GM21528 (cell line): ENCODE measurements around the gene MYH15.

Experiments used
- ATAC-seq: cut with Tn5 transposase; IDR thresholded peaks from one replicate; pipeline ENCODE4 v1.9.1; 2021; ENCODE audit warnings: mild to moderate bottlenecking, moderate library complexity; ENCODE audit not compliant: unreplicated experiment, low FRiP score

Gene MYH15

DNA sequence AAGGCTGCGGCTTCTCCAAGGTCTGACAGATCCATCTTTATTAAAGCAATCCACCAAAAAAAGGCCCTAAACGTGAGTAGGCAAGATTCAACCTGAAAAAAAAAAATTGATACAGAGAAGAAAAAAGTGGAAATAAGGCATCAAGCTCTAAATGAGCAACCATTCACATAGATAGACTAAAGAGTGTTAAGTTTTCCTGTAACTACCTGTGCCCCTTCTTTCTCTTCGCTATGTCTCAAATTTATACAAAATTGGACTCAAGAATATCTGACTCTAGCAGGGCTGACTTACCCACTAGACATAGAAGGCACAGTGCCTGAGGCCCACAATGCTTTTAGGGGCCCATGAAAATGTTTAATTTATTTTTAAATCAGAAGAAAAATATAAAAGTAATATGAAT is at the start of gene MYH15:
Gene MYH15, minus strand, starts transcription at position 101 of the 400 bp plus-strand sequence. Its CDS starts 66 bp downstream, at position 35.
- ATAC-seq: no peak

DNA sequence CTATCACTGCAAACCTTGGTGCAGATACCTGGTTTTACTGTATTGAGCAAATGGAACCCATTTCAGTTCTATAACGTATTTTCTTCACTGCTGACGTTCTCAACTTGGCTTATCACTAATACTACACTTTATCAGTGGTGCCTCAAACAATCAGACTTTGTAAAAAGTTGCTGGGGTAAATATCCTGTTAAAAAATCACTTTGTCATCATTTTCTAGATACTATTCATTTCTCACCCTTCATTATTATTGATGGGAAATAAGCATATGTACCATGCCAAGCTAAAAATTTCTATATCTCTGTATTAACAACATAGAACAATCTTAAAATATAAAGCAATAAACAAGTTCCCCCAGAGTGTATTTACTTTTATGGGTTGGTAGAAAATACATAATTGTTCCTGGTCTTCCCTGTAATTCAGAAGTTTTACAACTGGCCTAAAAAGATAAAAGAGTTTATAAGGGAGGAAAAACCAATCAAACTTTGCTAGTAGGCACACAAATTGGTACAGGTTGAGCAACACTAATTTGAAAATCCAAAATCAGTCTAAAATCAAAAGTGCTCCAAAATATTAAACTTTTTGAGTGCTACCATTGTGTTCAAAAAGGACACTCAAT is 45.7 kb upstream of the MYH15 start:
- ATAC-seq: no peak

DNA sequence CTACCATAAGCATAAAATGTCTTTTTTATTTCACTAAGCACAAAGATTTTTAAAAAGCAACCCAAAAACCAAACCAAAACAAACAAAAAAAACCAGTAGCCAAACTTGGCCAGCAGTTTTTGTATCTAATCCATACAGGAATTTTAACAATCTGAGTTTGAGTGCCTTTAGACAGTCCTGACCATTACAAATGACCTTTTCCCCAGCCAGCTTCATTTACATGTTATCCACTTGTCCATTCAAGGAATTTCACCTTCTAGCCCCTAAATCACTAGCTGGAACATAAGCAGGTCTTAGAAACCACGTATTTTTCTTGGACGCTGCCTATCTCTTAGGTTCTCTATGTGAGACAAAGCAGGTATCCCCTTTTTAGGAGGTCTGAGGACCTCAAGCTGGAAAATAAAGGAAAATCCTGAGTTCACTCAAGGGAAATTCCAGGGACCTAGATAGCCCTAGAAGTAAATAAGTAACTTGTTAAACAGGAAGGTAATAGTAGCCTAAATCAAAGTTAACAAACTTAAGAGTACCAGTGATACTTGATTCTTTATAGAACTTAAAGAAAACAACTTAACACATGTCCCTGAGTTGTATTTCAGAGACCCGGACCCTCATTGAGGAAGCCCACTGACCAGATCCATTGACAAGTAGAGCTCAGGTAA is 44.6 kb upstream of the MYH15 start:
- ATAC-seq: no peak

DNA sequence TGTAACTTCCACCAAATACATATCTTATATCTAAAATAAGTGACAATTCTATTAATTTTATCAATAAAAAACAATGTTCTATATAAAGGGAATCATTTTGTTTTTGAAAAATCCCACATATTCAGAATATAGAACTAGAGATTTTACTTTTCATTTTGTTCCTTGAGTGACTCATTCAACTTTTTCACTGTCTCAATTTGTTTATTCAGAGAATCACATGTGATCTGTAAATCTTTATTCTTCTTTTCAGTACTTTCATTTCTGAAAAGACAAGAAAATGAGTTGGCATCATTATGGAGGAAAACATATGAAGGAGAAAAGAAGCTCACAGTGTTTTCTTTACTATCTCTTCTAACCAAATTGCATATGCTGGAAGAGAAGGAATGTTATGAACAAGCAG is 43.8 kb upstream of the MYH15 start:
- no peak for ATAC-seq

DNA sequence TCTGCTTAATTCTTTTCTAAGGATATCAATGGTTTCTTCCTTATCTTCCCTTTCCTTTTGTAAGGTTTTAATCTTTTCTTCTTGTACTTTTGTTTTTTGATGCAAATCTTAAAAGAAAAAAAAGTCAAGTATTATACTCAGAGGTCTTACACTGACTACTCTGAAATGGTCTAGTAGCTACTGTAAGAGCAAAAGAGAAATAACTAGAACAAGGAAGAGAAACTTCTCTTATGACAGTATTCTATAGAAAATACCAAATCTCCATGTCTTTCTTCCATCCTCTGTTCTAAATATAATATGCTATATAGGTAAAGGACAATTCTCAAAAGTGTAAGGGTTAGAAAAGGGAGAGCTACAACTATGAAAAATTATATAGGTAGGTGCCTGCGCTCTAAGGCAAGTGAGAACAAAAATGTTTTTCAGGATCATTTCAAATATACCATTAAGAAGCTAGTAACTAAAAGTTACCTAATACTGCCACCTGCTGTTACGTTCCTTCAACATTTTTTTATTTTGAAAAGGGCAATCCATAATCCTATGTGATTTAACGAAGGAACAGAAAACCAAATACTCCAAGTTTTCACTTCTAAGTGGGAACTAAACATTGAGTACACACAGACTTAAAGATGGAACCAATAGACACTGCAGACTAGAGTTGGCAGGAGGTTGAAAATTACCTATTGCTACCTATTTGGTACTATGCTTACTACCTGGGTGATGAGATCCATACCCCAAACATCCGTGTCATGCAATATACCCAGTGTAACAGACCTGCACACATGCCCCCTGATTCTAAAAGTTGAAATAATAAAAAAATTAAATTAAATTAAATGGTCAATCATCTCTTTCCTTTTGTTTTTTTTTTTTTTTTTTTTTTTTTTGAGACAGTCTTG is 42.1 kb upstream of the MYH15 start:
- no peak for ATAC-seq

DNA sequence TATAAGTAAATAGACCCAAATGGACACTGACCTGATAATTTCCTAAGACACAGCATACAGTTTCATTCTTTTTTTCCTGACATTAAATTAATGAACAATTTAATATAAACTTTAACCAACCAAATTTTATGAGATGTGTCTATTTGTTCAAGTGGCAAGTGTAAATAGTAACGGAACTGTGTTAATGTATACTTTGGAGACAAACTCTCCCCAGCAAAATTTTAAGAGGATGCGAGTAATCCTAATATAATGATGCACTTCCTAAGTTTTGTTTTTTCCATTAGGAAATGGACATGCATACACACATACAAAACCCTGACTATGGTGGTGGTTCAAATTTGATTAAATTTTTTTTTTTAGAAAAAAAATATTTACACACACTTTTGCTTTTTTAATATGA is 38.5 kb upstream of the MYH15 start:
- no peak for ATAC-seq

DNA sequence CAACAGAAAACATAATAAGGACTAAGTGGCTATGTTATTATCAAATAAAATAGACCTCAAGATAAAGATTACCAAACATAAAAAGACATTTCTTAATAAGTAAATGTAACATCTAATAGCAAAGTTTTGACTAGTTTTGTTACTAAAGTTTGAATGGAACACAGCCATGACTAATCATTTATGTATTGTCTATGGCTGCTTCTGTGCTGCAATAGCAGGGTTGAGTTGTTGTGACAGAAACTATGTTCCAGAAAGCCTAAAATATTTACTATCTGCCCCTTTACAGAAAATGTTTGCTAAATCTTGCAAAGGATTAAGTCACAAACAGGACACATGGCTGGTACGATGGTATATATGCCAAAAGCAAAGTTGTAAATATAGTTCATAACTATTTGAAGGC is 37.9 kb upstream of the MYH15 start:
- no peak for ATAC-seq

DNA sequence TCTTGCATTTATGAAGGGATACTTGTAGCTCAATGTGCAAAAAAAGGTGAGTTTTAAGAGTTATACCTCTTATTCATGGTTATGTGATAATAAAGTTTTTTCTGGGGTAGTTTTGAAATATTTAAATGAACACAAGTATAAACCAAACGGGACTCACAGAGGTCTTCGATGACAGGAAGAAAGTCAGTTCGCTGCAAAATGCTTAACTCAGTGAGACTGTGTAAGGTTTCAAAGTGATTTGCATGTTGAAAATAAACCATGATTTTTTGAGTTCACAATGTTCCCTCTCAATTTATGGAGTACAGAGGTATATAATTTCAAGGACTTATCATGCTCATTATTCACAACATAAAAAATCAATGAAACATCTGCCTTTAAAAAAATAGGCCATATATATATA is 36.3 kb upstream of the MYH15 start:
- ATAC-seq: peak; percentile 62

DNA sequence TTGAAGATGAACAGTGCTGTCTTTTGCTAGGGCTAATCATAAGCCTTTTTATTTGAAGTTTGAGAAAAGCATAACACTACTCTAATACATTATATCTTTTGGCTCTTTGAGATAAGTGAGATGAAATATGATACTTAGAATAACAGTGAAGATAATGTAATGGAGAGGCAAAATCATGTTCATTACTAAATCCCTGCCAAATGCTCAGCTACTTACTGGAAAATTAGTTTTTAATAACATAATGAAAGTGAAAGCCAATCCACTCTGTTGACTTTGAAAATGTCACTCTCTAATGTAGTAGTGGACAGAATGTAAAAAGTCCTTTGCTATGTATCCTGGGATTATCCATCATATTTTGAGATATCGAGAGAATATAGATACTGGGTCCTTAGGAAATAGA is 35.9 kb upstream of the MYH15 start:
- no peak for ATAC-seq

DNA sequence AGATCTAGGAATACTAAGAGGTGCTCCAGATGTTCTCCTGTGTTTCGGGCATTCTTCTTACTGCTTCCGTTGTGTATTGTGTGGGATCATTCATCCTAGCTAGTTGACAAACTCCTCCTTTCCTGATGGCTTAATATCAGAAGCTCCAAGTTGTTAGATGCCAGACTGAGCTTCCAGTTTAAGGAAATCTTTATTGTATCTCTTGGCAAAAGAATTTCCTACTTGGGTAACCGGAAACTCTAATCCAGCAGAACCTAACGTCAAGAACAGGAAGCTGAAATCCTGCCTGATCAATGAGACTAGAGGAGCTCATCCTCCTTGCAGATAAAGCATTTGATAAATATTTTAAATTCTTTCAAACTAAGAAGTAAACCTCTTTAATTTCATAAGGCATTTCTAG is 27.7 kb upstream of the MYH15 start:
- ATAC-seq: no peak

DNA sequence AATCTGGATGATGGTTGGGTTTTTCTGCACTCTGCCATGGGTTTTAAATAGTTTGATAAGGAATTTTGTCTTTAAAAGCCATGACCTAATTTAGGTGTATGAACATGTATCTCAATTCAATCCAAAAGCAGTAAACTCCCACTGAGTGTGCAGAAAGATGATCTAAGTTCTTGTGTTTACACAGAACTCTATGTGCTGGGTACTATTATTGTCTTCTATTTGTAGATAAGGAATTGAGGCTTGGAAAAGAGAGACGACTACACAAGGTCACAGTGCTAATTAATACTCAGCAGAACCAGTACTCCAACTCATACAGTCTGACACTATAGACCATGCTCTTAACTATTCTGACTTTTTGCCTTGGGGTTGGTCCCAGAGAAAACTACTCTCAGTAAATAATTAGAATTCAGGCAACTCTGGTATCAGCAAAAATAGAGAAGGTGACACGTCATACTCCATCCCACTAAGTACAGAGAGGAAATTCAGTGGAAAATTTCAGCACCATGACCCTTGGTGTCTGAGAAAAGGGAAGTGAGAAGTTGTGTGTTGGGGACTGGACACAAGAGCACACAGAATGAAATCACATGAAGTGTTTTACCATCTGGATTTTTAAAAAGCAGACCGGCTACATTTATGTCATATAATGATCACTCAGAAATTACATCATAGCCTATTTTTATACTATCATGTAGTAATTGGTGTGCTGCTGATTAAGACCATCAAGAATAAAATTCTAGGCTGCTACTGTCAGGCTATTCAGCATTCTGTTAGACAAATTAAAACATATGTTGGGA is 18.3 kb upstream of the MYH15 start:
- peak; percentile 94 for ATAC-seq

DNA sequence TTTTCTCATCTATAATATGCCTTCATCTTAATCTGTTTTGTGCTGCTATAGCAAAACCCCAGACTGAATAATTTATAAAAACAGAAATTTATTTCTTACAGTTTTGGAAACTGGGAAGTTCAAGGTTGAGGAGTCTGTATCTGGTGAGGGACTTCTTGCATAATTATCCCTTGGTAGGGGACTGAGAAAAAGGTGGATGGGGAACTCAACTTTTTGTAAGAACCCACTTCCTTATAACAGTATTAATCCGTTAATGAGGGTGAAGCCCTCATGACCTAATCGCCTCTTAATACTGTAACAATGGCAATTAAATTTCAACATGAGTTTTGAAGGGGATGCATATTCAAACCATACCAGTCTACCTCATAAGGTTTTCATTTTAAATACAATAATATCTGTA is 17.4 kb upstream of the MYH15 start:
- ATAC-seq: no peak

DNA sequence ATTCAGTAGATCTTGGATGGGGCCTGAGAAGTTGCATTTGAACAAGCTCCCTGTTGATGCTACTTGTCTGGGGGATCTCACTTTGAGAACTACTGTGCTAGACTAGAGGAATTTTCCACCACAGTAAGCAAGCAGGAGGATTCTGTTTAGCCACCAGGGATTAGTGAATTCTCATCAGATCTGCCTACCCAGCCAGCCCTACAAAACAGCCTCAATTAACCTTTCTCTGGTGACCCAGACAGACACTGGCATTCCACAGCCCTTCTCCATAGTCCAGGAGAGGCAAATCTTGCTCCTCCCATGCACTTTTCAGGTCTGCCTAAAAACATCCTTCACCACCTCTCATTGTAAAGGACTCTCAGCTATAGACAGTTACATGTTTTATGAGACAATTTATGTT is 16.7 kb upstream of the MYH15 start:
- no peak for ATAC-seq

DNA sequence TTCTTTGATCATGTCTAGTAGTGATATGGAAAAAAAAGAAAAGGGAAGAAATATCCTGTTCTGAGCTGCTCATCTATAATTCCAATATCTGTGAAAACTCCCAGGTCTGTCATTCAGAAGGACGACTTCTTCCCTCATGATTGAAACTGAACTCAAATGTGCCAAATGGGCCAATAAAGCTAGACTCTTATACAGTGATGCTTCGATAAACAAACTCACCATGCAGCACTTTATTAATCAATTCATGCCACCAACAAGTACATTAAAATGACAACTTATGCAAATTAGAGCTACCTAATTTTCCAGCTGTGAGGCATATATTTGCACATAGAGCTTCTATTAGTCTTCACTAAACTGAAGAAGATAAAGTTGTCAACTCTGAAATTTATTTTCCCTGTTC is 15.6 kb upstream of the MYH15 start:
- ATAC-seq: no peak

DNA sequence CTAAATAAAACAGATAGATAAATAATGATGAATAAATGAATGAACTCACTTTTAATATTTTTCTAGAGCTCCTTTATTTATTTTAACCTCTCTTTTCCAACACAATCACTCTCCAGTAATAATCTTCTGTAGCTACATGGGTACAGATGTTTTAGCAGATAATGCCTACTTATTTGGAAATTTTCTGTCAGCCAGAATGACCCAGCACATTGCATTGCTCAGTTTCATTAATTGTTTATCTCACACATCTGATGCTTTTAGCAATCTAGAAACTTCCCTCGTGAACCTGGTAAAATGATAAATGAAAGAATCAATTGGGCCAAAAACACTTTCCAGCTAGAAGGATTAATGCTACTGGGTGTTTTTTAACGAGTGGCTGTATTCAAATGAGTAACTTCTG is 14.9 kb upstream of the MYH15 start:
- ATAC-seq: no peak

DNA sequence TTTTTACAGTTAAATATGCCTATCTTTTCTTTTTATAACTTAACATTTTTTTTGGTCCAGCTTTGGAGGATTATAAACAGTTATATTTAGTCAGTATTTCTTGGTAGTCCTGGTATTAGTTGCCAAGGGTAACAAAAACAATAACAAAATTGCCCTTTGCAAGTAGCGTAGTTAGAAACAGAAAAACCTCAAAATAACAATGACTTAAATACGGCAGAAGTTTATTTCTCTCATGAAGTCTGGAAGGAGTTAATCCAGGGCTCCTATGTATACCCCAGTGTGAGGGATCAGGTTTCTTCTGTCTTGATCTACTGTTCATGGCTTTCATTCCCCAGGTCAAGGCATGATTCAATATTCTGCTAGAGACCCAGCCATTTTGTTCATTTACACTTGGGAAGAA is 14.1 kb upstream of the MYH15 start:
- no peak for ATAC-seq

DNA sequence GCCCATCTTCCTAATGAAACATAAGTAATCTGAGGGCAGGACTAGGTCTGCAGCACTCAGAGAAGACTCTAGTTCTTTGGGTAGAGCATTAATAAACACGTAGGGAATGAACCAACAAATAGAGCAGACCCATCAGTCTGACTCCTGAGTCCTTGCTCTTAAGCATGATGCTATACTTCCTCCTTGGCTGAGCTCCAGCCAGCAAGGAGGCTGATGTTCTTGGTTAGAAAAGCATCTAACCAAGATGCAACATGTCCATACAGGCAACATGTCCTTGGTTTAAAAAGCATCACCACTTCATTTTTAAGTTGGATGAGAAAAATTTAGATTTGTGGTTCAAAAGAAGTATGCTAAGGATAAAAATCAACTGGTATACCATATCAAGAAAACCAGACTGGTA is 8.5 kb upstream of the MYH15 start:
- ATAC-seq: no peak

DNA sequence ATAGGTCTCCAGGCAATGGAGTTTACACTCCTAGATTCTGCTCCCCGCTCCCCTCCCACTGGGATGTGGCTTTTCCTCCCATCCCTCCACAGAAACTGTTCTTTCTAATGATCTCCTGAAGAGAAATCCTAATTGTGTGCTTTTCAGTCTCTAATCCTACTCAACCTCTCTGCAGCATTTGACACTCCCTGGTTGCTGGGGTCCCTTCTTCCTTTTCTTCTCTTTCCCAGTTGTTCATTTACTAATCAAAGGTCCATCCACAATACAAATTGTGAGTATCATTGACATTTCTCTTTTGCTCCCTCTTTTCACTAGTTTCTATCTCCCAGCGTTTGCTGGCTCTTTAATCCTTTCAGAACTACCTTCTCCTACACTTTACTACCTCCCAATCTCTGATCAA is 6.5 kb upstream of the MYH15 start:
- ATAC-seq: no peak

DNA sequence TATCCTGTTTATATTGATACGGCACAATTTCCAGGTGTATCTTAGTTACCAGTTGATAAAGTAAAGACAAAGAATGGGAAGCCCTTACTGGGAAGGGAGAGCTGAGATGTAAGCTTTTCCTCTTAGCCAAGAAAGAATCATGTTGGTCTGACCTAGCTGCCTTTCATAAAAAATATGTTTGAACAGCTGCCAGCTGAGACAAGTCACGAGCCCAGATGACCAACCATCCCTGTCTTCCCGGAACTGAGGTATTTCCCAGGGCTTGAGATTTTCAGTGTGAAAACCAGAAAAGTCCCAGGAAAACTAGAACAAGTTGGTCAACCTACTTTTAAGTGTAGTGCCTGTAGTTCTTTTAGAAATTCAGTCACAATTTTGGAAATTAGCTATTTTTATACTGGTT is 3.6 kb upstream of the MYH15 start:
- no peak for ATAC-seq

DNA sequence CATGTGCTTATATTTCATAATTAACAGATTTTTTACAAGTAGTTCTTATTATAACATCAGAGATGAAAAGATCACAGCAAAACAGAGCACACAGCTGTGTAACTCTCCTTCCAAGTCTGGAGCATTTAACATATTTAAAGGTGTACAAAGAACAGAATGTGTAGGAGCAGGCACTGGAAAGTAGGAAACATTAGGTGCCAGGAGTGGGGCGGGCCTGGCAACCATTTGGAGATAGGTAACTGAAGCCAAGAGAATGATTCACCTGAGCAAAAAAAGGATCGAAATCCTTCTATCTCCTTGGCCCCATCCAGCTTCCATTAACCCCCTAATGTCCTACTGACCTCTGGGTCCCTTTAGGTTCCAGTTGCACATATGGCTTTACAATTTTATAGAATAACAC is 2.3 kb upstream of the MYH15 start:
- no peak for ATAC-seq

DNA sequence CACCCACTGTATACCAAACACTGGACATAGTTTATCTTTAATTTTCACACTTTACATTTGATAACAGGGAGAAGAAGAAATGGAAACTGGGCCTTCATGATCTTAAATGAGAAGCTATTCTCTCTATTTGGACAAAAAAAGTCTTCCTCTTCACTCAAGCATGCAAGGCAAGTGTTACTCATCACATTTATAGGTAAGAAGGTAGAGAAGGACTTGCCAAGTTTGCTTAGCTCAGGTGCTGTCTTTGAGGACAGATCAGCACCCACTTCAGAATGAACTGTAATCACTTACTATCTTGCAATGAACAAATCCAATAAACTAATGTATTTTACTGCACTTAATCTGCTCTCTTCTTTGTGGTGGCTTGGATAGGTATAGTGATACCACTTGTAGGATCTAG is 1.1 kb upstream of the MYH15 start:
- no peak for ATAC-seq
